SH-SY5Y (cell line): Measurements from ENCODE around the gene ZNF276.

ENCODE experiments used
- GATA2 ChIP-seq: IDR thresholded peaks from 2 replicates; pipeline ENCODE4 v1.6.1; 2011; ENCODE audit warnings: mild to moderate bottlenecking, low read depth, low read length
- GATA3 ChIP-seq: IDR thresholded peaks from 2 replicates; pipeline ENCODE4 v1.6.1; 2011; ENCODE audit warnings: low read depth, mild to moderate bottlenecking, low read length, moderate library complexity

GRCh38 chr16:89746043-89746442 is 24.7 kb downstream of the ZNF276 start:
- TF ChIP-seq GATA2 (no peak), GATA3 (no peak)
